Neural crest cell (in vitro differentiated cells): Measurements from ENCODE around the gene POU3F3. TPM values are rescaled to one million over a fixed set of nuclear protein-coding genes. Genes with fewer than 3 reads are reported as not detected.

ENCODE experiments used
- DNase-seq: peaks from one replicate; pipeline ENCODE4 v3.0.0; 2021; ENCODE audit warnings: low read depth, mixed read lengths, low spot score
- H3K27ac Mint-ChIP-seq: one replicate; pipeline ENCODE4 v1.8.0; 2021; ENCODE audit warnings: mild to moderate bottlenecking, mixed read lengths; ENCODE audit not compliant: unreplicated experiment
- H3K27me3 Mint-ChIP-seq: 2 replicates; pipeline ENCODE4 v1.8.0; 2021; ENCODE audit warnings: low read depth, mild to moderate bottlenecking, mixed read lengths
- H3K36me3 Mint-ChIP-seq: 2 replicates; pipeline ENCODE4 v1.8.0; 2021; ENCODE audit warnings: low read depth, mild to moderate bottlenecking, mixed read lengths
- H3K4me1 Mint-ChIP-seq: 2 replicates; pipeline ENCODE4 v1.8.0; 2021; ENCODE audit warnings: mixed read lengths
- H3K4me3 Mint-ChIP-seq: one replicate; pipeline ENCODE4 v1.8.0; 2021; ENCODE audit warnings: mild to moderate bottlenecking, mixed read lengths
- H3K9me3 Mint-ChIP-seq: 2 replicates; pipeline ENCODE4 v1.8.0; 2021; ENCODE audit warnings: mixed read lengths
- total RNA-seq: library from RNA; stranded (reverse); gene quantifications from 2 replicates; pipeline ENCODE4 v1.2.1, GENCODE V29; 2021
- TF ChIP-seq, protein P1 (sequence below): fragments of 200-600 bp; sonication (generic); conservative IDR thresholded peaks from 2 replicates; pipeline ENCODE4 v1.5.0; 2021; ENCODE audit warnings: antibody characterized with exemption, mild to moderate bottlenecking

The POU3F3 gene
- total RNA-seq, 1 donor from 2014 or later: 27.1 TPM

DNA sequence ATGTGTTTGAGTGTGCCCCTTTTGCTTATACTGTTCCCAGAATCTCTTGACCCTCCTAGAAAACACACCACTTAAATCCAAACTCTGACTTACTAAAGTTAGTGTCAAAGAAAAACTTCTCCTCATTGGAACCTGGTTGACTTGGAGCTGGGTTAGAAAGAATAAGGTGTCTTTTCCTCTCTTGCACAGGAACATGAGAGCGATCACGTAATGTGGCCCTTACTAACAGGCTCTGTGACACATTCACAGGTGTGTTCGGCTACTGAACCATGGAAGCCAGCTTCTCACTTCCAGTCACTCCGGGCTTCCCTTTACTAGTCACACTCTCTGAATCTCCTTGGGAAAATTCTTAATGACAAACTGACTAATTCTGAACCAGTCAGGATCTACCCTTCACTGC, 5.4 kb upstream of the POU3F3 start:
- H3K27me3 Mint-ChIP-seq: peaks cover 96% of the 10 kb centered on the region
- DNase-seq: no peak
- TF ChIP-seq, protein P1, sequence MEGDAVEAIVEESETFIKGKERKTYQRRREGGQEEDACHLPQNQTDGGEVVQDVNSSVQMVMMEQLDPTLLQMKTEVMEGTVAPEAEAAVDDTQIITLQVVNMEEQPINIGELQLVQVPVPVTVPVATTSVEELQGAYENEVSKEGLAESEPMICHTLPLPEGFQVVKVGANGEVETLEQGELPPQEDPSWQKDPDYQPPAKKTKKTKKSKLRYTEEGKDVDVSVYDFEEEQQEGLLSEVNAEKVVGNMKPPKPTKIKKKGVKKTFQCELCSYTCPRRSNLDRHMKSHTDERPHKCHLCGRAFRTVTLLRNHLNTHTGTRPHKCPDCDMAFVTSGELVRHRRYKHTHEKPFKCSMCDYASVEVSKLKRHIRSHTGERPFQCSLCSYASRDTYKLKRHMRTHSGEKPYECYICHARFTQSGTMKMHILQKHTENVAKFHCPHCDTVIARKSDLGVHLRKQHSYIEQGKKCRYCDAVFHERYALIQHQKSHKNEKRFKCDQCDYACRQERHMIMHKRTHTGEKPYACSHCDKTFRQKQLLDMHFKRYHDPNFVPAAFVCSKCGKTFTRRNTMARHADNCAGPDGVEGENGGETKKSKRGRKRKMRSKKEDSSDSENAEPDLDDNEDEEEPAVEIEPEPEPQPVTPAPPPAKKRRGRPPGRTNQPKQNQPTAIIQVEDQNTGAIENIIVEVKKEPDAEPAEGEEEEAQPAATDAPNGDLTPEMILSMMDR: no peak
- H3K36me3 Mint-ChIP-seq: no peaks in the 10 kb centered on the region
- H3K4me3 Mint-ChIP-seq: peak overlapping the region; percentile 99
- peaks cover 76% of the 10 kb centered on the region for H3K4me1 Mint-ChIP-seq
- no peaks in the 10 kb centered on the region for H3K9me3 Mint-ChIP-seq
- no peak overlapping the region for H3K27ac Mint-ChIP-seq

DNA sequence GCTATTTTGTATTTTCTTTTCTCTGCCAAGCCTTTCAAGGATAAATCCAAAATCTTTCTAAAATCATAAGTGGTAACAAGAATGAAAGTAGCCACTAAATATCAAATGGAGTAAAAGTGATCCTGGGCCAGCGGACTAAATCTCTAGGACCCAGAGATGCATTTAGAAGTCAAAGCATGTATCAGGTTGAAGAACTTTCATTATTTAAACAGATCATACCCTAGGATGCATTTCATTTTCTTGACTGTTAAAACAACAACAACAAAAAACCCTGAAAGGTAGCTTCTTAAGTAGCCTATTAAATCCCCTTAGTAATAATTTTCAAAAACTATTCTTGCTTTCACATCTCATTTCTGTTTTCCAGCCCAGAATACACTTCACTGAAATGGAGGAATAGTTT, 4.8 kb upstream of the POU3F3 start:
- Mint-ChIP-seq H3K27ac (no peak overlapping the region), H3K27me3 (peaks cover 97% of the 10 kb centered on the region), H3K4me1 (peaks cover 77% of the 10 kb centered on the region), H3K36me3 (peaks cover 4% of the 10 kb centered on the region), H3K9me3 (no peaks in the 10 kb centered on the region), H3K4me3 (peak overlapping the region; percentile 99)
- TF ChIP-seq, protein P1: no peak
- no peak for DNase-seq

DNA sequence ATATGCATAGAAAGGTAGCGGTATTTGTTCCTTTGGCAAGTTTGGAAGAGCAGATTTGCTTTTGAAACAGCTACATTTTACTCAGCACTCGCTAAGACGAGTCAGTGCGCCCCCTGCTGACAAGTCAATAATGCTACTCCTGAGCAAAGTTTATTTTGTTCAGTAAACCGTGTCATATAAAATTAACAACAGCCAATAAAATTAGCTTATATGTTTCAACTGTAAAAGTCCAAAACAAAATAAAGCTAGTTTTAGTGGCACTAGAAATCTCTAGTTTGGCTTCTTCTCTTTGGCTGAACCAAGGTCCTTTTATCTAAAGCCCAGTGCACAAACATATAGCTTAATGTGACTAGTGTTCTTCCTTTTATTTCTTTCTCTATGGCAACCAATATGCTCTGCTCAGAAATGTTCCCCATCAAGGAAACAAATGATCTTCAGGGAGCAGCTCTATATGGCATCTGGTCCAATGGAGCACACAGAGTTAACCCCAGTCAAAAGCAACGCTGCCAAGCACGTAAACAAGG, 4.2 kb upstream of the POU3F3 start:
- TF ChIP-seq, protein P1: peak; percentile 89
- peak overlapping the region; percentile 71 for H3K27ac Mint-ChIP-seq
- peaks cover 7% of the 10 kb centered on the region for H3K36me3 Mint-ChIP-seq
- peaks cover 80% of the 10 kb centered on the region for H3K4me1 Mint-ChIP-seq
- H3K4me3 Mint-ChIP-seq: peak overlapping the region; percentile 99
- peaks cover 98% of the 10 kb centered on the region for H3K27me3 Mint-ChIP-seq
- H3K9me3 Mint-ChIP-seq: no peaks in the 10 kb centered on the region
- peak; percentile 89 for DNase-seq

DNA sequence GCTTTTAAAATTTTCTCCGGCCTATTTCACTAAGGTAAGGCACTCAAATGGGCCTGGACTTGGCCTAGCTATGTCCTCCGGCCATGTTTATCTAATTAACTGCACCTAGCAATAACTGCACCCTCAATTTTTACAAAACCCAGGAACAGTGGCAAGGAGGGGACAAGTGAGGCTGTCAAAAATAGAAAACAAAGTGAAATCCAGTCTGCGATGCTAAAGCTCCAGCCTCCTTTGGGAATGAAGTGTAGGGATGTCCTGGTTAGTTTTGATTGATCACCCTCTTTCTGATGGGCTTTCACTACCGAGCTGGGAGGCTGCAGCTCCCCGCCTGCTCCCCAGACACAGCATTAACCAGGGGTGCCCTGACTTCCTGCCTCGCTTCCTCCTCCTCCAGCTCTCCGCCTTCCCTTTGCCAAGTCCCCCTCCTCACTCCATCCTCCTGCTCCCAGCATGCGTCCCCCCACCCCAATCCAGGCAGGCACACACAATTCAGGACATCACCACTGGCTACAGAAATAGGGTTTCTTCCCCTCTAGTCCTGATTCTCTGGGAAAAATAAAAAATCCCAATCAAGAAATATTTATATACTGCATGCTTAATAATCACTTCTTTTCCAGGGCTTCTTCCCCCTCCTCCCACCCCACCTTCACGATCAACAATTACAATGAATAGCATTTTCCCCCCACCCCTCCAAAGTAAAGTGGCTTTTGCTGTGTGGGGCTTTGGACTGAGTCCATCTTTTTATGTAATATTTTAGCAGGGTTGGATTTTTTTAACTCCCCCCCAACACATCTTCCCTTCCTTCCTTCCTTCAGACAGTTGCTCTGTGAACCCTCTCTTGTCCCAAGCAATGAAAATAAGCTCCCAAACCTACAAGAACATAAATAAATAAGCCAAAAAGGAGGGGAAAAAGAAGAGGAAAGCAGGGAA, 3.3 kb upstream of the POU3F3 start:
- H3K36me3 Mint-ChIP-seq: peaks cover 8% of the 10 kb centered on the region
- H3K27me3 Mint-ChIP-seq: peaks cover 91% of the 10 kb centered on the region
- H3K4me3 Mint-ChIP-seq: peak overlapping the region; percentile 99
- H3K9me3 Mint-ChIP-seq: no peaks in the 10 kb centered on the region
- H3K4me1 Mint-ChIP-seq: peaks cover 76% of the 10 kb centered on the region
- TF ChIP-seq, protein P1: no peak
- peak overlapping the region; percentile 71 for H3K27ac Mint-ChIP-seq
- no peak for DNase-seq

DNA sequence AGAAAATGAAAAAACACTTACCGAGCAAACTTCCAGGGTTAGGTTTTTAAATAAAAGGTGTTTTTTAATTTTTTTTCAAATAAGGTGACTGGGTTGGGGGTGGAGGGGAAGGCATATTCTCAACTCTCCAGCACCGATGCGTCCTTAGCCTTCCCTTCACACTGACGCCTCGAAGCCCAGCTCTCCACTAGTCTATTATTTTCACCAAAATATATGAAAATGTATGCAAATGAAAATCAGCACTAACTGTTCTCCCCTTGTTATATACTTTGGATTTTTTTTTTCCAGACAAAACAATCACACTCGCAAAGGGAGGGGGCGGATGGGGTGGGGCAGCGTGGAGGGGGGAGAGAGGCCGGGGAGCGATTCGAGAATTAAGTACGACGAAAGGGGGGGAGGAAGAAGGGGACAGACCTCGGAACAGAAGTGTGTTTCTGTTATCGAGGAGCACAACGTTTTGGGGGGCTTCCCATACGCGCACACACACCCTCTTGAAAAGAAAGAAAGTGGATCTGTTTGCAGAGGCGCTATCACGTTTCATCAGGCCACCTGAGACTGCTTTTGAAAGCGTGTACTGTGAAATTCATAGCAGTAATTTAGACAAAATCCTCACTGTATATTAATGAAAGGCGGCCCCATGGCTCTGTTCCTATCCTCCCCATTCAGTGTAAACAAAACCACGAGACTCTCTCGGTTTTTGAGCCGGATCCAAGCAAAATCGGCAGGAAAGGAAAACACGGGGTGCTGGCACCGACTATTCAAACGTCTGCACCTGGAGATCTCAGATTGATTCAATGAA, 2.4 kb upstream of the POU3F3 start:
- TF ChIP-seq, protein P1: no peak
- Mint-ChIP-seq H3K27ac (peak overlapping the region; percentile 94), H3K4me1 (peaks cover 71% of the 10 kb centered on the region), H3K27me3 (peaks cover 85% of the 10 kb centered on the region), H3K4me3 (peak overlapping the region; percentile 99), H3K36me3 (peaks cover 10% of the 10 kb centered on the region), H3K9me3 (no peaks in the 10 kb centered on the region)
- no peak for DNase-seq
